Right lobe of liver (tissue), 6 donors: ENCODE data around the gene FAM151A. TPM values are rescaled to one million over a fixed set of nuclear protein-coding genes. Genes with fewer than 3 reads are reported as not detected.

Experiments used
- ATAC-seq, 4 donors: fragments of 200-7000 bp; cut with Tn5 transposase; one replicate each; pipeline ENCODE4 v1.9.1; 2020; ENCODE audit warnings: mild to moderate bottlenecking in 4 of 4, moderate library complexity in 4 of 4
- DNase-seq, 3 donors: peaks; one replicate each; pipeline ENCODE4 v3.0.0-alpha.2; 2020
- H3K27ac ChIP-seq, 3 donors: fragments of 200-600 bp; one replicate each; pipeline ENCODE4 v1.8.0; 2022
- H3K27me3 ChIP-seq, 2 donors: fragments of 200-600 bp; one replicate each; pipeline ENCODE4 v1.8.0; 2022
- H3K36me3 ChIP-seq, 4 donors: fragments of 200-600 bp; sonication (generic) in 1 of 4; one replicate each; pipeline versions ENCODE4 v1.5.1 to v1.8.0; 2017 to 2022; ENCODE audit warnings: control low read depth in 1 of 4
- H3K4me1 ChIP-seq, 4 donors: fragments of 200-600 bp; sonication (generic) in 1 of 4; one replicate each; pipeline versions ENCODE4 v1.5.1 to v1.8.0; 2017 to 2022; ENCODE audit warnings: control low read depth in 1 of 4
- H3K4me3 ChIP-seq, 3 donors: fragments of 200-600 bp; one replicate each; pipeline ENCODE4 v1.8.0; 2022
- H3K9me3 ChIP-seq, 4 donors: fragments of 200-600 bp; sonication (generic) in 1 of 4; one replicate each; pipeline versions ENCODE4 v1.5.1 to v1.8.0; 2017 to 2022; ENCODE audit warnings: control low read depth in 1 of 4
- POLR2A ChIP-seq: fragments of 450-650 bp; IDR thresholded peaks from one replicate; pipeline ENCODE4 v1.6.1; 2017; ENCODE audit warnings: antibody characterized with exemption, mild to moderate bottlenecking
- WGBS: methylation state at CpG from one replicate; pipeline ENCODE4 v1.1.6; 2018; ENCODE audit warnings: low coverage, low lambda C conversion rate; ENCODE audit not compliant: insufficient coverage; ENCODE audit errors: missing lambda C conversion rate; 5-methylcytosine and 5-hydroxymethylcytosine counted together
- intact Hi-C, 2 donors: fragments of 100-400 bp; cut with DNase I; formaldehyde crosslinking; loops; one replicate each; pipeline versions ENCODE4 v1.11.2 to v1.14.1; 2022
- total RNA-seq, 6 experiments: library from RNA; depleted of rRNA in 2 of 6; stranded (reverse); fragments of >200 nt in 2 of 6; fragmentation: NEBNext Ultra II Directional in 3 of 6; extraction: Animal tissue kit (Norgen Biotek cat#: 25700) in 3 of 6; gene quantifications; one replicate each; pipeline versions ENCODE4 v1.1.0 to v1.2.4, GENCODE V29; 2016 to 2023
- TF ChIP-seq, protein P1 (sequence below), 4 donors: fragments of 200-600 bp in 3 of 4; fragments of 450-650 bp in 1 of 4; IDR thresholded peaks; one replicate each; pipeline versions ENCODE4 v1.5.1 to v1.8.0; 2016 to 2022; ENCODE audit warnings: antibody characterized with exemption in 4 of 4, mild to moderate bottlenecking in 2 of 4
- donor health status: DM: no; HTN: yes; CAD: no.
- donor health status: DM: no; HTN: no; CAD: no.
- donor health status: DM: no; HTN: no; CAD: no.
- donor health status: DM: no; HTN: yes; CAD: no.
- donor health status: DM: no; HTN: yes; CAD: no.

The FAM151A gene
- total RNA-seq, 6 experiments from 2014 or later: 0.12 to 72.9 (median 5.2) TPM

DNA sequence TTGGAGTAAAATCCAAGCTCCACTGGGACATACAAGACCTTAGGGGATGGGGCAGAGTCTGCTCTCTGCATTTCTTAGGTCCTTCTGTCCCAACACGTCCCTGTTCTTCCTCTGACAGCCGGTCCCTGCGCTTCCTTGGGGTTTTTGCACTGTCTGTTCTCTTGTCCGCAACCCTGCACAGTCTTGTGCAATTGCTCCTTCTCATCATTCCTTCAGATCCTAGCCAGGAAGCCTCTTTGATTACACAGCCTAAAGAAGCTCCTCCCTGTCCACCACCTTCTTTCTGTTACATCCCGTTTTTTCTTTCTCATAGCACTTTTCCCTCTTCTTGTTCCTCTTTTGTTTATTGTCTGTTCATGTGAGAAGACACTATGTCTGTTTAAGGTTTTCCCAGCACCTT is 55.4 kb downstream of the FAM151A start:
- peaks cover 0 to 7% (median 3%) of the 10 kb centered on the region in 4 donors for H3K4me1 ChIP-seq
- no peaks in the 10 kb centered on the region for H3K36me3 ChIP-seq
- intact Hi-C loops: no loop called here
- WGBS: 50% methylated on average over 5 of the region's 5 CpGs
- TF ChIP-seq, protein P1, sequence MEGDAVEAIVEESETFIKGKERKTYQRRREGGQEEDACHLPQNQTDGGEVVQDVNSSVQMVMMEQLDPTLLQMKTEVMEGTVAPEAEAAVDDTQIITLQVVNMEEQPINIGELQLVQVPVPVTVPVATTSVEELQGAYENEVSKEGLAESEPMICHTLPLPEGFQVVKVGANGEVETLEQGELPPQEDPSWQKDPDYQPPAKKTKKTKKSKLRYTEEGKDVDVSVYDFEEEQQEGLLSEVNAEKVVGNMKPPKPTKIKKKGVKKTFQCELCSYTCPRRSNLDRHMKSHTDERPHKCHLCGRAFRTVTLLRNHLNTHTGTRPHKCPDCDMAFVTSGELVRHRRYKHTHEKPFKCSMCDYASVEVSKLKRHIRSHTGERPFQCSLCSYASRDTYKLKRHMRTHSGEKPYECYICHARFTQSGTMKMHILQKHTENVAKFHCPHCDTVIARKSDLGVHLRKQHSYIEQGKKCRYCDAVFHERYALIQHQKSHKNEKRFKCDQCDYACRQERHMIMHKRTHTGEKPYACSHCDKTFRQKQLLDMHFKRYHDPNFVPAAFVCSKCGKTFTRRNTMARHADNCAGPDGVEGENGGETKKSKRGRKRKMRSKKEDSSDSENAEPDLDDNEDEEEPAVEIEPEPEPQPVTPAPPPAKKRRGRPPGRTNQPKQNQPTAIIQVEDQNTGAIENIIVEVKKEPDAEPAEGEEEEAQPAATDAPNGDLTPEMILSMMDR (IDR thresholded peaks at IDR 0.05): no peak
- no peak for TF ChIP-seq POLR2A
- DNase-seq: peak in 1 of 3 donors; percentile 2
- no peaks in the 10 kb centered on the region for H3K27me3 ChIP-seq
- H3K27ac ChIP-seq: no peak overlapping the region
- H3K9me3 ChIP-seq: no peaks in the 10 kb centered on the region
- no peak overlapping the region for H3K4me3 ChIP-seq
- ATAC-seq: peak in 1 of 4 donors; percentile 38

DNA sequence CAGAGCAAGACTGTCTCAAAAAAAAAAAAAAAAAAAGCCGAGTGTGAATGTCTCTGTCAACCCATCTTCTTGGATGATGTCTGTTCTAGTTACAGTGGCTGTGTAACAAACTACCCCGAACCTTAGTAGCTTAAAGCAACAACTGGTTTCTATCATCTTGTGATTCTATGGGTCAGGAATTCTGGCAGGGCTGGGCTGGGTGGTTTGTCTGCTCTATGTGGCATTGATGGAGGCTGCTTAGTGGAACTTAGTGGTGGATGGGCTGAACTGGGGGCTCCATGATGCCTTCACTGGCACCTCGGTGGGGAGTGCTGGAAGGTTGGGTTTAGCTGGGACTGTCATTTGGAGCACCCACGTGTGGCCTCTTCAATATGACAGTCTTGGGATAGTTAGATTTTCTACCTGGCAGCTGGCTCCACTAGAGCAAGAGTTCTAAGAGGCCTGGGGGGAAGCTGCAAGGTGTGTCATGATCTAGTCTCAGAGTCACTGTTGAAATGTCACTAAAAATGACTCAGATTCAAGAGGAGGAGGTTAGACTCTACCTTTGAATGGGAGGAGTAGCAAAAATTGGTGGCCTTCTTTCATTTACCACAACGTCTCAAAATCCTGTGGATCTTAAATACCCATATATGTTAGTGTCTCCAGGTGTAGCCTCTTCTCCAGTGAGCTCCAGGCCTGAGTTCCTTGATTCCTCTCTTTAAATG is 56.7 kb downstream of the FAM151A start:
- DNase-seq: peak in 1 of 3 donors; percentile 7
- no peaks in the 10 kb centered on the region for H3K9me3 ChIP-seq
- TF ChIP-seq, protein P1 (IDR thresholded peaks at IDR 0.05): no peak
- TF ChIP-seq POLR2A: no peak
- no peak overlapping the region for H3K4me3 ChIP-seq
- WGBS: 80% methylated on average over 4 of the region's 5 CpGs
- H3K27ac ChIP-seq: no peak overlapping the region
- no peak for ATAC-seq
- H3K36me3 ChIP-seq: no peaks in the 10 kb centered on the region
- H3K27me3 ChIP-seq: no peaks in the 10 kb centered on the region
- H3K4me1 ChIP-seq: peaks cover 0 to 7% (median 3%) of the 10 kb centered on the region in 4 donors
- intact Hi-C loops: no loop called here

DNA sequence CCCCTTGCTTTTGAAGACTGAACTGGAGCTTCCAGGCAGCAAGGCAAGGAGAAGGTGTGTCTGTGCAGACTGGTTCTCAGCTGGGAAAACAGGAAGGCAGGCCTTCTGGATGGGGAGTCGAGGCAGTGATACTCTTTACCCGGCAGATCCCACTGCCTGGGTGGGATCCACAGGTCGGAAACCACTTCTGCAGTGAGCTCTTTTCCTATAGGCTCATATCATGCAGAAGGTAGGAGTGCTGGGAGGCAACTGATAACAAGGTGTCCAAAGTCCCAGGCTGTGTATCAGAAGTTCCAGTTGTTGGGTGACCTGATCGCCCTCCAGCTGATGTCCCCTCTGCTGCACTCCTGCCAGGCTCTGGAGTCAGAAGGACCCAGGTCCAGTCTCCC is 58.2 kb downstream of the FAM151A start:
- no peaks in the 10 kb centered on the region for H3K9me3 ChIP-seq
- intact Hi-C loops: no loop called here
- DNase-seq: peak in 1 of 3 donors; percentile 41
- no CpG with 5 or more reads among the region's 4 CpGs for WGBS
- H3K4me1 ChIP-seq: peaks cover 0 to 7% (median 3%) of the 10 kb centered on the region in 4 donors
- H3K27ac ChIP-seq: no peak overlapping the region
- no peaks in the 10 kb centered on the region for H3K27me3 ChIP-seq
- no peaks in the 10 kb centered on the region for H3K36me3 ChIP-seq
- TF ChIP-seq, protein P1 (IDR thresholded peaks at IDR 0.05): no peak
- TF ChIP-seq POLR2A: no peak
- H3K4me3 ChIP-seq: no peak overlapping the region
- peak; percentile 53 to 81 (median 74) for ATAC-seq

DNA sequence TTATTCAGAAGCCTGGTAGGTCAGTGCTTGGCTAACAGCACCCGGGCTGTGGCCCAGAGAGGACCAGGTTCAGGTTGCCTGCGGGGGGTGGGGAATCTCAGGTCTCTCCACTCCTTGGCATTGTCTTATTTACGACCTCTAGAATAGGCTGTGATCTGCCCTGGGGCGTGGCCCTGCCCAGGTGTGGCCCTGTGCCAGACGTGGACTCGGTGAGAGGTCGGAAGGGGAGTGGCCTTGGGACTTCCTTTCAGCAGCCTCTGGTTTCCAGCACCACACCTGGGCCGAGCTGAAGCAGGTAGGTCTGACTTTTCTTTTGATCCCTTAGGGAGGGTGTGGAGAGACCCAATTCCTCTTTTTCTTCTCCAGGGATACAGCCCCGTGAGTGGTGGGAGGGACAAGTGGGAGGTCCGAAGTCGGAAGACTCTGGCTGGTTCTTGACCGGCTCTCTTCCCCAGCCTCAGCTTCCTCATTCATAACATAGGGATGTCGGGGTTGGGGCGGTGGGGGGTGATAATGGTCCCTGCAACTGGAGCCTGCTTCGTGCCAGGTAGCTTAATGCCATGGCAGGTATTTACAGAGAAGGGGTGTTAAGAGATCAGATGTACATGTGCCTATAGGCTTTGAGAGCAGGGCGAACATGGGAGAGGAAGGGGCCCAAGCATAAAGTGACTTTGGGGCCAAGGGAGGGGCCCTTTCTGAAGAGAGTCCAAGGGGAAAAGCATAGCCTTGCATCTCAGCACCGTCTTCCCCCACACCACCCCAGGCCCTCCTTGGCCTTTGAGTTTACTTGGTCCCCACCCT is 58.8 kb downstream of the FAM151A start:
- TF ChIP-seq, protein P1 (IDR thresholded peaks at IDR 0.05): no peak
- no peak for TF ChIP-seq POLR2A
- Histone ChIP-seq H3K36me3 (no peaks in the 10 kb centered on the region), H3K4me3 (no peak overlapping the region), H3K4me1 (peaks cover 0 to 7% (median 3%) of the 10 kb centered on the region in 4 donors), H3K27ac (no peak overlapping the region), H3K9me3 (no peaks in the 10 kb centered on the region), H3K27me3 (no peaks in the 10 kb centered on the region)
- ATAC-seq (peak; percentile 68 to 79 (median 72)), DNase-seq (peak; percentile 51 to 71 (median 61))
- 61% methylated on average over 7 of the region's 17 CpGs for WGBS
- intact Hi-C loops: no loop called here
